Measurements from ENCODE around the gene ANKH.
A peak's percentile ranks its signal among the peaks of the same experiment; 100 is the strongest.

The ANKH gene

DNA sequence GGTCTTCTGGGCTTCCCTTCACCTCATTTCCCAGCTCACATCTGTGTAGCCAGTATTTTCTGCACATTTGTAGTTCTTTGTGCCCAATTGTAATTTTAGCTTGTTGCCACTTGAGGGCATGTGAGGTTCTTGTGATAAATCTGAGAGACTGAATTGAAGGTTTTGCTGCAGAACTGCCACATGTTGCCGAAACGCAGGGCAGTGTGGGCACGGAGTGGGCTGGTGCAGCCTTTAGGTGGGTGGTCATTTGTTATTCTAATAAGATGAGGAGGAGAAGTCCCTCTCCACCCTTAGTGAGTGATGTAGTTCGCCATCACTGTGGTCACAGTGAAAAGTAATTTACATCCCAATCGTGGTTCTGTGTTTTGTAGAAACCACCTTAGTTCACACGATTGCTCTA lies 185.8 kb downstream of the ANKH start:
- peak in 1 of 2 donors; percentile 23 for DNase-seq (ENCODE audit: low read depth in 2 of 2)

GRCh38 chr5:14684757-14685156 lies 186.8 kb downstream of the ANKH start:
- DNase-seq (ENCODE audit: low read depth in 2 of 2) = no peak

DNA sequence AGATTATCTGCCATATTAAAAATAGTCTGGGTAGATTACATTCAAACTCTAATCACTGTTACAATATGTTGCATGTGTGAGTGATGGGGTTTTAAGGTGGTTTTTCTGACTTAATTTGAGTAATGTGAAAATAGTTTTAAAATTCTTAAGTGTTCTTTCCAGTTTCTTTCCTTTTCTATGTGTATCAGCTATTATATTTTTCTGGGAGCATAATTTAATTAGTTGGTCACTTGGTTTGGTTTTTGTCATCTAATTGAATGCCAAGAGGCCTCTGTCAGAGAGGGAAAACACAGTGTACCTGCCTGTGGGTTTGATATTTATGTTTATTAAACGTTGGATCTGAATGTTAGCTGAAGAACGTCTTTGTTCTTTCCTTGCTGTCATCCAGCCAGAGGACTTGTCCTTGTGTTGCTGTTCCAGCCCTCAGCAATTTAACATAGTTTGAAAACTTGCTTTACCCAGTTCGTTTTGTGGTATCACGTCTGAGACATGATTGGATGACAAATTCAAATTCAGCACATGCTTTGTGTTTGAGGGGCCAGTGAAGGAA lies 187.6 kb downstream of the ANKH start:
- DNase-seq (ENCODE audit: low read depth in 2 of 2) = no peak

DNA sequence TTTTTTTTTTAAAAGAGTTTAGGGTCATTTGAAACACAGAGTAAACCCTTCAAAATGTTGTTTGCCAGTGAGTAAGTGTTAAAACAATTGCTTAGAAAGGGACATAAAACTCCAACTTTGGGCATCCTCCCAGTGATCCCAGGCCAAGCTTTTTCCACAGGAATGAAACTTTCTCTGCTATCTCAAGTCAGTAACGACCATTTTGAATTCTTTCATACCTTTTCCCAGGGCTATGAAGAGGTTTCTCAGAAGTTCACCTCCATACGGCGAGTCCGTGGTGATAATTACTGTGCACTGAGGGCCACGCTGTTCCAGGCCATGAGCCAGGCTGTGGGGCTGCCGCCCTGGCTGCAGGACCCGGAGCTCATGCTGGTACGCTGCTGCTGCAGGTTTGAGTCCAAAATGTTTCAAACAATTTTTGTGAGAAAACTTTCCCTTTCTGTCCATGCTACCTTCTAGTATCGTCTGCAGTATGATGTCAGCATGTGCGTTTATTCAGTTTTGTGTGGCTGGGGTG lies 190.3 kb downstream of the ANKH start:
- no peak for DNase-seq (ENCODE audit: low read depth in 2 of 2)

DNA sequence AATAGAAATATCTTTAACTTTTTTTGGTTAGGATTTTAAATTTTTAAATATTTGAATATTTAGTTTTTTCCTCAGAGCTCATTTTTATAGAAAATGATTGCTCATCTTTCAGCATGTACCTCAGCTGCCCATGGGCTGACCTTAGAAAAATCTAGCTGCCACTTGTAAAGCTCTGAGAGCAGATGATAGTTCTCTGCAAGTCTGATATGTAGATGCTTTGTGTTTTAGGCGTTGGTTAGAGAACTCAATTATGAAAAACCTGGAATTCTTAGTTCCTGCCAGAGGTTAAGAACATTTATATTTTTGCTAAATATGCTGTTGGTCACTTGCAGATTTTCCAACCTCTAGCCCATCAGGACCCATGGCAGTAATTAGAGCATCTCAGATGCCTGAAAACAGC lies 192.0 kb downstream of the ANKH start:
- DNase-seq (ENCODE audit: low read depth in 2 of 2) = no peak

- DNase-seq (ENCODE audit: low read depth in 2 of 2) = no peak
Observed at GRCh38 chr5:14678773-14679334, 192.7 kb downstream of the ANKH start.

DNA sequence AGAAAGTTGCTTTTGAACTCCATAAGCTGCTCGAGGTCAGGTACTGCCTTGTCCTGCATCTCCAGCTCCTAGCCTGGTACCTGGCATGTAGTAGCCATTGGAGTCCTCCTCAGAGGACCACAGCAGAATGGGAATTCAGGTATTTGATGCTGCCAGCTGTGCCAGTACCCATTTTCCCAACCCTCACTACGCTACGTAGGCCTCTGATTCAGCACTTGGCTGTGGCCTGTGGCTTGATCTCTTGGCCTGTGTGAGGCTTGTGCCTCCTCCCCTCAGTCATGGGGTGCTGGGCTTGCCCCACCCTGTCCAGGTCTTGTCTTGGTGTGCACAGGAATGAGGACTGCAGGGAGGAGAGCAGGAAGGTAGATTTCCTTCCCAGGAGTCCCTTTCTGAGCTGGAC lies 195.3 kb downstream of the ANKH start:
- no peak for DNase-seq (ENCODE audit: low read depth in 2 of 2)

DNA sequence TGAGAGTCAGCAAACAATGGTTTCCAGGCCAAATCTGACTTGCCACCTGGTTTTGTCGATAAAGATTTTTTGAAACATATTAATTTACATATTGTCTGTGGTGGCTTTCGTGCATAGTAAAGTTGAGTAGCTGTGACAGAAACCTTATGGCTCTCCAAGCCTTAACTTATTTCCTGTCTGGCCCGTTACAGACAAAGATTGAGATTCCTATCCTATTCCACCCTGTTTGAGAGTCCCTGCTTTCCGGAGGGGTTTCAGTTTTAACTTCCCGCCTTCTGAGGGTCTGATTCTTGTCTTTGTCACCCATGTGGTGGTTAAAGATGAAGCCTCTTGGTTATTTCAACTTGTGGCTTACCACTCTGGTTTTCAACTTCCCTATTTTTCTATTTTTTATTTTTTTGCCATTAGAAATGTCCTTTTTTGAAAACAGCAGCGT lies 195.7 kb downstream of the ANKH start:
- no peak for DNase-seq (ENCODE audit: low read depth in 2 of 2)

GRCh38 chr5:14674983-14675854 lies 196.4 kb downstream of the ANKH start:
- no peak for DNase-seq (ENCODE audit: low read depth in 2 of 2)

GRCh38 chr5:14673443-14673842 lies 198.1 kb downstream of the ANKH start:
- no peak for DNase-seq (ENCODE audit: low read depth in 2 of 2)

GRCh38 chr5:14672484-14673394 lies 198.8 kb downstream of the ANKH start:
- DNase-seq (ENCODE audit: low read depth in 2 of 2) = no peak

- no peak for DNase-seq (ENCODE audit: low read depth in 2 of 2)
Observed at GRCh38 chr5:14672082-14672481, 199.5 kb downstream of the ANKH start.

DNA sequence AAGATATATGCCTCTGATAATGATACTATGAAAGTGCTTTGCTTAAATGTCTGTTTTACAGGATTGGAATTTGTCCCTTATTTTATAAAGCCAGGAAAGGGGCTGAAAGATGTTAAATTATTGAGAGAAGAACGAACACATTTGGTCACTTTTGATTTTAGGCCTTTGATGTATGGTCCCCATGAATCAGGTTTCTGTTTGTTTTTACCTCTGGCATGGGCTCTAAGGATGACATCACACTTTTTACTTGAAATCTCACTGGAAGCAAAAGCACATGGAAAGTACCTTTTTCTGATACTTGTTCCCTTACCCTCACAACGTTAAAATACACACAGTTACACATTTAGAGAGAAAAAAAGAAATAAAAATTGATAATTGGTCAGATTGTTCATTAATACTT lies 200.2 kb downstream of the ANKH start:
- DNase-seq (ENCODE audit: low read depth in 2 of 2) = no peak

GRCh38 chr5:14669975-14670374 lies 201.6 kb downstream of the ANKH start:
- DNase-seq (ENCODE audit: low read depth in 2 of 2) = no peak

DNA sequence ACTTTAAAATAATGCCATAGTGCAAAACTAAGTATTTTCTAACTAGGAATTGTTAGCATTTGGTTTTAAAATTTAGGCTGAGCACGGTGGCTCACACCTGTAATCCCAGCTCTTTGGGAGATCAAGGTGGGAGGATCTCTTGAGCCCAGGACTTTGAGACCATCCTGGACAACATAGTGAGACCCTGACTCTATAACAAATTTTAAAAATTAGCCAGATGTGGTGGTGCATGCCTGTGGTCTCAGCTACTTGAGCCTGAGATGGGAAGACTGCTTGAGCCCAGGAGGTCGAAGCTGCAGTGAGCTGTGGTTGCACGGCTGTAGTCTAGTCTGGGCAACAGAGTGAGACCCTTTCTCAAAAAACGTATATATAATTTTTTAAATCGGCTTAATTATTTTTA lies 202.2 kb downstream of the ANKH start:
- DNase-seq (ENCODE audit: low read depth in 2 of 2) = no peak

DNA sequence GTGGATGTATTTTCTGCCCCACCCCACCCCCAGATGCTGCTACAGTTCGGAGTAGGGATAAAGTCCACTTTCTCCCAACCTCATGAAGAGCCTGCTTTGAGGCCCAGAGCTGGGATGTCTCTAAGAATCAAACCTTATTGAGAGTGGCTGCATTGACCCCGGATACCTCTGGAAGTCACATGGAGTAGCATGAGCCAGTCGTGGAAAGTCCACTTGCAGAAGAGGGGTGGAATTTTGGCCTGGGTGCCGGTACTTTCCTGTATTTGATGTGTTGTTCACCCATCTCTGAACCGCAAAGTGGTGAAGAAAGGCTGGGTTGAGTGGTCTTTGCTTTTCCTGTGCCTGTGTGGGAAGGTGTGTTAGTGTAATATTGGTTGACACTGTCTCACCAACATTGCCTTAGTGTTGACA lies 203.4 kb downstream of the ANKH start:
- DNase-seq (ENCODE audit: low read depth in 2 of 2) = peak in 1 of 2 donors; percentile 23

DNA sequence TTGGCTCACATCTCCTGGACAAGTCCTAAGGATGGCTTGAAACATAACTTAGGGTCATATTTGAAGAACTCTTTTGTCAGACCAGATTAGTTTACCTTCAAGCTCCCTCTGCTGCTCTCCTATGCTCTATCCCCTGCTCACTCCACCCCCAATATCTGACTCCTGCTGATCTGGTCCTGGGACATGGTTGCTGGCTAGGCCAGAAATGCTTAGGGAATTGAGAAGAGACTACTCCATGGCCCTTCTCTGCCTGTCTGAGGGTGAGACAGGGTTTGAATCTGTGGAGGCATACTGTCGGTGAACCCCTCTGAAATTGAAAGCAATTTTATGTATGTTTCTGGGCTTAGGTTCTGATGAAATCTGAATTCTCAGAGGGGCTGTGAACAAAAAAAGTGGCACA lies 203.8 kb downstream of the ANKH start:
- no peak for DNase-seq (ENCODE audit: low read depth in 2 of 2)

GRCh38 chr5:14667290-14667689 lies 204.3 kb downstream of the ANKH start:
- no peak for DNase-seq (ENCODE audit: low read depth in 2 of 2)

GRCh38 chr5:14666357-14666756 lies 205.2 kb downstream of the ANKH start:
- no peak for DNase-seq (ENCODE audit: low read depth in 2 of 2)

DNA sequence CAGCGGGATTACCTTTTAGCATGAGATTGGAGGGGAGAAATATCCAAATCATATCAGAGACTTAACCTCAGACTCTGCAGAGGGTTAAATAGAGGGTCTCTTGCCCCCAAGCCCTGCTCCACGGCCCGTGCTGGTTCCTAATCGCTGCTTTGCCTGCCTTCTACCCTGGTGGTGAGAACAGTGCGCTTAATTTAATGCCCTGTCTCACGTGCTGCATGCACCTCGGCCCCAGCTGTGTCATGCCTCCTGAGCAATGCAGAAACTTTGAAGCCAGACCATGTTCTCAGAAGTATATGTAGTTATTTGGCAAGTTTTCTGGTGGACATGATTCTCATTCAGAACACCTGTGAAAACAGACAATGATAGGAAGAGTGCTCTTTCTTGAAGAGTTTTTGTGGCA lies 205.6 kb downstream of the ANKH start:
- peak in 1 of 2 donors; percentile 22 for DNase-seq (ENCODE audit: low read depth in 2 of 2)

- DNase-seq (ENCODE audit: low read depth in 2 of 2) = no peak
Observed at GRCh38 chr5:14665101-14665822, 206.3 kb downstream of the ANKH start.

Data from stimulated activated CD8-positive, alpha-beta memory T cell treated with anti-CD3 and anti-CD28 coated beads, Interleukin-2, amount 100 ng/mL, for 48 hours (primary cell).